Measurements from ENCODE around the gene PHYKPL. TPM values are rescaled to one million over a fixed set of nuclear protein-coding genes. Genes with fewer than 3 reads are reported as not detected.
A peak's percentile ranks its signal among the peaks of the same experiment; 100 is the strongest.

PHYKPL gene
- total RNA-seq, 2 donors from 2014 or later: 133 to 191 TPM

DNA sequence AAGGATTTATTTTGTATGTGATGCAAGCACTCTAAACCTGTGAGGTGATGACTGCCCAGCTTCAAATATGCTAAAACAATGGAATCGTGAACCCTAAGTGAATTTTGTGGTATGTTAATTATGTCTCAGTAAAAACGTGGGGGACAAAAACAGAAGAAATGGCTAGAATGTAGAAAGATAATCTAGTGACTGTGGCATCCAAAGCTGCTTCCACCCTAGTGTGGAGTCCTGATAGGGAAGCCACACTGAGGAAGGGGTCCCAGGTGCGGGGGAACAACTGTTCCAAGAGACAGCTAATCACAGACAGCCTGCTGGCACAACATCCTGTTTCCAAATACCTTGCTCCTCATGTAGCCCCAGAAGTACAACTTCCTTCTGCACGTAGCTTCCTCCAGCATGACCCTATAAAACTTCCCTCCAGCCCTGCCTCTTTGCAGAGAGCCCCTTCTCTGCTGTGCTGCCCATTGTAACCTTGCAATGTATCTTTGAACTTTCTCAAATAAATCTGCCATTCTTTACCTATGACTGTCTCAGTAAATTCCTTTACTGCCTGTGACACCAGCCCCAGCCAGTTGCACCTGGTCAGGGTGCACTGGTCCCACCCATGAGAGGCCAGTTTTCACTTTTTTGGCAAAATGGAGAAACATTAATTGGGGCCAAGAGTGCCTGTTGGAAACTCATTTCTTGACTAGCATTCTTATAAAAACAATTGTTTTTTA is 50.3 kb downstream of the PHYKPL start:
- no peaks in the 10 kb centered on the region for H3K36me3 Mint-ChIP-seq
- no peak overlapping the region for H3K27ac Mint-ChIP-seq
- no peak for DNase-seq (ENCODE audit: low spot score)
- H3K4me3 Mint-ChIP-seq: no peak overlapping the region
- ATAC-seq: no peak
- peaks cover 0 to 6% of the 10 kb centered on the region in 2 donors for H3K4me1 Mint-ChIP-seq (ENCODE audit: low read depth in 2 of 2)
- H3K9me3 Mint-ChIP-seq: no peaks in the 10 kb centered on the region
- peaks cover 8 to 15% of the 10 kb centered on the region in 2 donors for H3K27me3 Mint-ChIP-seq

- Mint-ChIP-seq H3K4me1 (ENCODE audit: low read depth in 2 of 2) (peaks cover 0 to 6% of the 10 kb centered on the region in 2 donors), H3K27me3 (peaks cover 10 to 15% of the 10 kb centered on the region in 2 donors), H3K27ac (no peak overlapping the region), H3K4me3 (no peak overlapping the region), H3K36me3 (no peaks in the 10 kb centered on the region), H3K9me3 (no peaks in the 10 kb centered on the region)
- DNase-seq (ENCODE audit: low spot score) (no peak), ATAC-seq (no peak)
Measured at GRCh38 chr5:178180141-178180863, 52.3 kb downstream of the PHYKPL start.

DNA sequence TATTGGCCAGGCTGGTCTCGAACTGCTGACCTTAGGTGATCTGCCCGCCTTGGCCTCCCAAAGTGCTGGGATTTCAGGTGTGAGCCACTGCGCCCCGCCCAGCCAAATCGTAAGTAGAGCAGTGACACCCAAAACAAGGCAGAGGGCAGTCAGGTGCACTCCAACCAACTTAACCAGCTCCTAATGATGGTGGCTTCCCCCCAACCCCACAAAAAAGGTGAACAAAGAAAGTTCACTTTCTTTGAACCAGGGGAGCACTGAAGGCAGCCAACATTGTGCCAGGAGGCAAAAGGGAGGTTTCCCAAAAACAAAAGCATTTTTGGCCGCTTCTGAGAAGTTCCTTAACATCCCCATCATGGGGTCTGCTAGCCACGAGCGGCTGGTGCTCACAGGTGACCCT is 55.0 kb downstream of the PHYKPL start:
- H3K27ac Mint-ChIP-seq: no peak overlapping the region
- H3K9me3 Mint-ChIP-seq: no peaks in the 10 kb centered on the region
- H3K4me1 Mint-ChIP-seq (ENCODE audit: low read depth in 2 of 2): peaks cover 0 to 5% of the 10 kb centered on the region in 2 donors
- no peak overlapping the region for H3K4me3 Mint-ChIP-seq
- ATAC-seq: no peak
- no peak for DNase-seq (ENCODE audit: low spot score)
- peaks cover 10 to 15% of the 10 kb centered on the region in 2 donors for H3K27me3 Mint-ChIP-seq
- H3K36me3 Mint-ChIP-seq: no peaks in the 10 kb centered on the region

- Mint-ChIP-seq H3K4me3 (no peak overlapping the region), H3K4me1 (ENCODE audit: low read depth in 2 of 2) (no peaks in the 10 kb centered on the region), H3K27ac (no peak overlapping the region), H3K36me3 (no peaks in the 10 kb centered on the region), H3K27me3 (peaks cover 8 to 15% of the 10 kb centered on the region in 2 donors), H3K9me3 (no peaks in the 10 kb centered on the region)
- DNase-seq (ENCODE audit: low spot score) (no peak), ATAC-seq (no peak)
Measured at GRCh38 chr5:178176791-178177190, 55.8 kb downstream of the PHYKPL start.

DNA sequence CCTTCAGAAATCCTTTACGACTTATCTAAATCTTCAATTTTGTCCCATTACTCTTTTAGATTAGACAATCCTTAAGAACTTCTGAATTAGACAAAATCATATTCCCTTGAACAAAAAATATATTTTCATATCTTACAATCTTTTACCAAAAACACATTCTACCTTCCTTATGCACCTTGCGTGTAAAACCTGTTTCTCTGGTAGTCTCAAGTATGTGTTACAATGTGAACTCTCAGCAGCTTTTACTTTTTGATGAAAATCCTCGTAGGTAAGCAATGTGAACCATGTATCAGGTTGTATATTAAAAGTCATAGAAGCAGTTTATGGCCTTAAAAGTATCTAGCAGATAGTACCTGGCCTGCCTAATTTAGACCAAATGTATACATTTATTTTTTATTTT is 58.1 kb downstream of the PHYKPL start:
- ATAC-seq (no peak), DNase-seq (ENCODE audit: low spot score) (no peak)
- Mint-ChIP-seq H3K27ac (no peak overlapping the region), H3K27me3 (peaks cover 6 to 10% of the 10 kb centered on the region in 2 donors), H3K36me3 (no peaks in the 10 kb centered on the region), H3K9me3 (no peaks in the 10 kb centered on the region), H3K4me3 (no peak overlapping the region), H3K4me1 (ENCODE audit: low read depth in 2 of 2) (no peaks in the 10 kb centered on the region)

GRCh38 chr5:178170455-178170854 is 62.1 kb downstream of the PHYKPL start:
- H3K27ac Mint-ChIP-seq: no peak overlapping the region
- ATAC-seq (no peak), DNase-seq (ENCODE audit: low spot score) (no peak)
- H3K27me3 Mint-ChIP-seq: peaks cover 3 to 7% of the 10 kb centered on the region in 2 donors
- no peaks in the 10 kb centered on the region for H3K36me3 Mint-ChIP-seq
- no peaks in the 10 kb centered on the region for H3K4me1 Mint-ChIP-seq (ENCODE audit: low read depth in 2 of 2)
- no peaks in the 10 kb centered on the region for H3K9me3 Mint-ChIP-seq
- H3K4me3 Mint-ChIP-seq: no peak overlapping the region

DNA sequence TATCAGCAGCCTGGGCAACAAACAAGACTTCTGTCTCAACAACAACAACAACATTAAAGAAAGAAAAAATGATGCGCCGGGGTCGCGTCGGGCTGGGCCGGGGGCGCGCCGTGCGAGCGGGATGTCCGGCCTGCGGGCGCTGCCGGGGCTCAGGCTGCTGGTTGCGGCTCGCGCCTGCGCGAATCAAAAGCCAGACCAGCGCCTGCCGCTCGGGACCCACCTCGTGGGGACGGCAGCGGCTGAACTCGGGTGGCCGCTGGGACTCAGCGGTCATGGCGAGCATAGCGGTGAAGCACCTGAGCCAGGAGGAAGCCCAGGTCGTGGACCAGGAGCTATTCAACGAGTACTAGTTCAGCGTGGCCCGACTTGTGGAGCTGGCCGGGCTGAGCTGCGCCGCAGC is 67.0 kb downstream of the PHYKPL start:
- Mint-ChIP-seq H3K4me1 (ENCODE audit: low read depth in 2 of 2) (peaks cover 3 to 7% of the 10 kb centered on the region in 2 donors), H3K27ac (no peak overlapping the region), H3K36me3 (no peaks in the 10 kb centered on the region), H3K9me3 (no peaks in the 10 kb centered on the region), H3K4me3 (no peak overlapping the region), H3K27me3 (peaks cover 26 to 30% of the 10 kb centered on the region in 2 donors)
- DNase-seq (ENCODE audit: low spot score) (no peak), ATAC-seq (no peak)

GRCh38 chr5:178163772-178164735 is 68.5 kb downstream of the PHYKPL start:
- Mint-ChIP-seq H3K27ac (no peak overlapping the region), H3K36me3 (no peaks in the 10 kb centered on the region), H3K27me3 (peaks cover 23% of the 10 kb centered on the region in 2 donors), H3K4me3 (peak overlapping the region; percentile 1), H3K4me1 (ENCODE audit: low read depth in 2 of 2) (peaks cover 3 to 7% of the 10 kb centered on the region in 2 donors), H3K9me3 (no peaks in the 10 kb centered on the region)
- ATAC-seq (peak; percentile 95 to 96), DNase-seq (ENCODE audit: low spot score) (peak; percentile 88)

GRCh38 chr5:178162481-178162880 is 70.1 kb downstream of the PHYKPL start:
- Mint-ChIP-seq H3K4me3 (no peak overlapping the region), H3K4me1 (ENCODE audit: low read depth in 2 of 2) (peaks cover 3 to 7% of the 10 kb centered on the region in 2 donors), H3K9me3 (no peaks in the 10 kb centered on the region), H3K36me3 (no peaks in the 10 kb centered on the region), H3K27me3 (peaks cover 23% of the 10 kb centered on the region in 2 donors), H3K27ac (no peak overlapping the region)
- no peak for DNase-seq (ENCODE audit: low spot score)
- ATAC-seq: no peak

GRCh38 chr5:178160176-178160575 is 72.4 kb downstream of the PHYKPL start:
- Mint-ChIP-seq H3K4me1 (ENCODE audit: low read depth in 2 of 2) (peaks cover 3 to 7% of the 10 kb centered on the region in 2 donors), H3K36me3 (no peaks in the 10 kb centered on the region), H3K9me3 (no peaks in the 10 kb centered on the region), H3K4me3 (no peak overlapping the region), H3K27me3 (peaks cover 21 to 23% of the 10 kb centered on the region in 2 donors), H3K27ac (no peak overlapping the region)
- no peak for ATAC-seq
- DNase-seq (ENCODE audit: low spot score): no peak

Other genes starting within 250 kb of the PHYKPL start
- not detected for gene PROP1, start 236.6 kb downstream of the PHYKPL start, total RNA-seq
- under 1 TPM; 0.20 to 0.26 TPM for gene N4BP3, start 119.3 kb downstream of the PHYKPL start, total RNA-seq
- 10 to 100 TPM; 19.9 to 29.2 TPM for gene RMND5B, start 101.8 kb downstream of the PHYKPL start, total RNA-seq
- gene NHP2, start 78.9 kb downstream of the PHYKPL start, total RNA-seq: 100 to 1,000 TPM; 139 to 196 TPM
- not detected for gene GMCL2, start 45.4 kb downstream of the PHYKPL start, total RNA-seq
- gene HNRNPAB, start 28.3 kb downstream of the PHYKPL start, total RNA-seq: 100 to 1,000 TPM; 314 to 481 TPM